Psoas muscle (tissue), 8 donors: ENCODE measurements around the gene CSNK1G1. TPM values are rescaled to one million over a fixed set of nuclear protein-coding genes. Genes with fewer than 3 reads are reported as not detected.

Source experiments
- ATAC-seq, 4 donors: fragments of 200-7000 bp; cut with Tn5 transposase; one replicate each; pipeline ENCODE4 v1.9.1; 2020; ENCODE audit warnings: moderate library complexity in 3 of 4, mild to moderate bottlenecking in 2 of 4
- DNase-seq, 2 donors: peaks; one replicate each; pipeline ENCODE4 v3.0.0-alpha.2; 2020
- H3K27ac ChIP-seq: fragments of 200-600 bp; one replicate; pipeline ENCODE4 v1.8.0; 2022
- H3K27me3 ChIP-seq, 3 donors: fragments of 200-600 bp in 1 of 3; one replicate each; pipeline versions ENCODE4 v1.6.1 to v1.8.0; 2013 to 2022; ENCODE audit warnings: low read length in 2 of 3, mild to moderate bottlenecking in 2 of 3, moderate library complexity in 1 of 3; ENCODE audit not compliant: insufficient read depth in 3 of 3
- H3K36me3 ChIP-seq, 2 donors: fragments of 200-600 bp in 1 of 2; one replicate each; pipeline versions ENCODE4 v1.6.1 to v1.8.0; 2013 to 2022; ENCODE audit warnings: low read depth in 1 of 2, mild to moderate bottlenecking in 1 of 2, moderate library complexity in 1 of 2; ENCODE audit not compliant: insufficient read depth in 1 of 2
- H3K4me1 ChIP-seq: fragments of 200-600 bp; one replicate; pipeline ENCODE4 v1.8.0; 2022
- H3K4me3 ChIP-seq: fragments of 200-600 bp; one replicate; pipeline ENCODE4 v1.8.0; 2022; ENCODE audit warnings: mild to moderate bottlenecking
- H3K9me3 ChIP-seq: fragments of 200-600 bp; one replicate; pipeline ENCODE4 v1.8.0; 2022
- WGBS, 3 donors: extraction: QIAGEN DNeasy Blood & Tissue Kit; methylation state at CpG; one replicate each; pipeline versions ENCODE4 v1.1.6 to v1.1.7; 2013; 5-methylcytosine and 5-hydroxymethylcytosine counted together
- intact Hi-C, 2 donors: fragments of 100-400 bp; cut with DNase I; formaldehyde crosslinking; loops; one replicate each; pipeline versions ENCODE4 v1.11.0 to v1.14.2; 2022
- polyA plus RNA-seq, 3 donors: library from polyadenylated mRNA; stranded (reverse); fragments of 200-250 nt; gene quantifications; one replicate each; pipeline ENCODE4 v1.2.3, GENCODE V29; 2013
- total RNA-seq, 4 donors: library from RNA; stranded (reverse); fragmentation: NEBNext Ultra II Directional in 2 of 4; extraction: Animal tissue kit (Norgen Biotek cat#: 25700) in 2 of 4; gene quantifications; one replicate each; pipeline versions ENCODE4 v1.2.1 to v1.2.4, GENCODE V29; 2021 to 2023
- TF ChIP-seq, protein P1 (sequence below): fragments of 200-600 bp; IDR thresholded peaks from one replicate; pipeline ENCODE4 v1.8.0; 2022; ENCODE audit warnings: antibody characterized with exemption
- donor health status: healthy with polysubstance abuse.
- donor health status: DM: no; HTN: no; CAD: no; lungs with moderate emphysema.
- donor health status: Bipolar disorder and iron deficiency.
- donor health status: healthy.
- donor health status: DM: yes; HTN: yes; CAD: no.
- donor health status: DM: no; HTN: no; CAD: no.
- donor health status: DM: no; HTN: no; CAD: no.
- donor health status: DM: yes; HTN: yes; CAD: no.

CSNK1G1 gene
- total and polyA plus RNA-seq, 7 donors = 1.9 to 9.6 (median 7.1) TPM

DNA sequence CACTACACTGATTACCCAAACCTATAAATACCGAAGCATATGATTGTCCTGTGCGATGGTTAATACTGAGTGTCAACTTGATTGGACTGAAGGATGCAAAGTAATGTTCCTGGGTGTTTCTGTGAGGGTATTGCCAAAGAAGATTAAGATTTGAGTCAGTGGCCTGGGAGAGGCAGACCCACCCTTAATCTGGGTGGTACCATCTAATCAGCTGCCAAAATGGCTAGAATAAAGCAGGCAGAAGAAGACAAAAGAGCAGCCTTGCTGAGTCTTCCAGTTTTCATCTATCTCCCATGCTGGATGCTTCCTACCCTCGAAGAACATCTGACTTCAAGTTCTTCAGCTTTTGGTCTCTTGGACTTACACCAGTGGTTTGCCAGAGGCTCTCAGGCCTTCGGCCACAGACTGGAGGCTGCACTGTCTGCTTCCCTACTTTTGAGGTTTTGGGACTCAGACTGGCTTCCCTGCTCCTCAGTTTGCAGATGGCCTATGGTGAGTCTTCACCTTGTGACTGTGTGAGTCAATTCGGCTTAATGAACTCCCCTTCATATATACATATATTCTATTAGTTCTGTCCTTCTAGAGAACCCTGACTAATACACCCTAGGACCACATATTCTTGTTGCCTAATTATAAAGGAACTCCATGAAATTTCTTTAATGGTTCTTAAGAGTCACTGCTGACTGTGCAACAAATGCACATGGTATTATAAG is 31.7 kb downstream of the CSNK1G1 start:
- intact Hi-C loops = no loop called here
- H3K4me1 ChIP-seq = no peaks in the 10 kb centered on the region
- H3K4me3 ChIP-seq = no peak overlapping the region
- ATAC-seq (no peak), DNase-seq (no peak)
- H3K36me3 ChIP-seq = no peaks in the 10 kb centered on the region
- no peaks in the 10 kb centered on the region for H3K9me3 ChIP-seq
- H3K27me3 ChIP-seq = no peaks in the 10 kb centered on the region
- no peak overlapping the region for H3K27ac ChIP-seq
- 92 to 95% (median 95%) methylated on average over 5 of the region's 5 CpGs for WGBS, 3 donors
- TF ChIP-seq, protein P1, sequence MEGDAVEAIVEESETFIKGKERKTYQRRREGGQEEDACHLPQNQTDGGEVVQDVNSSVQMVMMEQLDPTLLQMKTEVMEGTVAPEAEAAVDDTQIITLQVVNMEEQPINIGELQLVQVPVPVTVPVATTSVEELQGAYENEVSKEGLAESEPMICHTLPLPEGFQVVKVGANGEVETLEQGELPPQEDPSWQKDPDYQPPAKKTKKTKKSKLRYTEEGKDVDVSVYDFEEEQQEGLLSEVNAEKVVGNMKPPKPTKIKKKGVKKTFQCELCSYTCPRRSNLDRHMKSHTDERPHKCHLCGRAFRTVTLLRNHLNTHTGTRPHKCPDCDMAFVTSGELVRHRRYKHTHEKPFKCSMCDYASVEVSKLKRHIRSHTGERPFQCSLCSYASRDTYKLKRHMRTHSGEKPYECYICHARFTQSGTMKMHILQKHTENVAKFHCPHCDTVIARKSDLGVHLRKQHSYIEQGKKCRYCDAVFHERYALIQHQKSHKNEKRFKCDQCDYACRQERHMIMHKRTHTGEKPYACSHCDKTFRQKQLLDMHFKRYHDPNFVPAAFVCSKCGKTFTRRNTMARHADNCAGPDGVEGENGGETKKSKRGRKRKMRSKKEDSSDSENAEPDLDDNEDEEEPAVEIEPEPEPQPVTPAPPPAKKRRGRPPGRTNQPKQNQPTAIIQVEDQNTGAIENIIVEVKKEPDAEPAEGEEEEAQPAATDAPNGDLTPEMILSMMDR = no peak

DNA sequence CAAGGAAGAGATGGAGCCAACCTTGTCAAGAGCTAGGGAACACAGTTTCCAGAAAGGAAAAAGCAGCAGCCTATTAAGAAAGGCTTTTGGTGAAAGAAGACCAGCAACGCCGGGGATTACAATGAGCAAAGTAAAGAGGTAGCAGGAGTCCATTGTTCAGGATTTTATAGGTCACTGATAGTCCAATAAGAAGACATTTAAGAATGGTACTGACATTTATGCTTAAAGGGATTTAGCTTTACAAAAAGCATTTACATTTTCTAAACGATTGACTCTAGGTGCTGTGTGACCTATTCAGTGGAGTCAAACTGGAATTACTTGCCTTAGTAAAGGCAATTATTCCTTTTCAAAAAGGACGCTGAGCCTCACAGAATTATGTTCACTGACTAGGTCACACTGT is 40.8 kb downstream of the CSNK1G1 start:
- Histone ChIP-seq H3K9me3 (no peaks in the 10 kb centered on the region), H3K4me3 (no peak overlapping the region), H3K27me3 (no peaks in the 10 kb centered on the region), H3K27ac (no peak overlapping the region), H3K4me1 (peaks cover 8% of the 10 kb centered on the region), H3K36me3 (no peaks in the 10 kb centered on the region)
- no peak for ATAC-seq
- 57 to 74% (median 66%) methylated on average over 4 of the region's 4 CpGs for WGBS, 3 donors
- no peak for DNase-seq
- intact Hi-C loops = no loop called here
- TF ChIP-seq, protein P1 = no peak

DNA sequence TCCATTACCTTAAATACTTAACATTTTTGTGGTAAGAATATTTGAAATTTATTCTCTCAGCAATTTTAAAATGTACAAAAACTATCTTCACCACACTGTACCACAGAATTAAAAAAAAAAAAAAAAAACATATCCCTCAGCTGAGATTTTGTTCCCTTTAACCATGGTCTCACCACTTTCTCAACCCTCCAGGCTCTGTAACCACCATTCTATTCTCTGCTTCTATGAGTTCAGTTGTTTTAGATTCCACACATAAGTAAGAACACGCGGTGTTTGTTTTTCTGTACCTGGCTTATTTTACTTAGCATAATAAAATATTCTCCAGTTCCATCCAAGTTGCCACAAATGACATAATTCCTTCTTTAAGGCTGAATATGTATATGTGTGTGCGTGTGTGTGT is 41.5 kb downstream of the CSNK1G1 start:
- H3K27me3 ChIP-seq = no peaks in the 10 kb centered on the region
- no peaks in the 10 kb centered on the region for H3K36me3 ChIP-seq
- intact Hi-C loops = no loop called here
- TF ChIP-seq, protein P1 = no peak
- WGBS, 3 donors = 89 to 92% (median 90%) methylated on average over 3 of the region's 3 CpGs
- H3K9me3 ChIP-seq = no peaks in the 10 kb centered on the region
- no peak for DNase-seq
- H3K27ac ChIP-seq = no peak overlapping the region
- peaks cover 8% of the 10 kb centered on the region for H3K4me1 ChIP-seq
- no peak for ATAC-seq
- H3K4me3 ChIP-seq = no peak overlapping the region

DNA sequence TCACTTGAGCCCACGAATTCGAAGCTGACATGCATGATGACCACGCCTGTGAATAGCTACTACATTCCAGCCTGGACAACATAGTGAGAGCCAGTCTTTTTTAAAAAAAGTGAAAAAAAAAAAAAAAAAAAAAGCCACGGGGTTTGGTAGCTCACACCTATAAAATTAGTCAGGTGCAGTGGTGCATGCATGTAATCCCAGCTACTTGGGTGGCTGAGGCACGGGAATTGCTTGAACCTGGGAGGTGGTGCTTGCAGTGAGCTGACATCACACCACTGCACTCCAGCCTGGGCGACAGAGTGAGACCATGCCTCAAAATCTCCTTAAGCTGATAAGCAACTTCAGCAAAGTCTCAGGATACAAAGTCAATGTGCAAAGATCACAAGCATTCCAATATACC is 44.4 kb downstream of the CSNK1G1 start:
- Histone ChIP-seq H3K27me3 (no peaks in the 10 kb centered on the region), H3K4me3 (no peak overlapping the region), H3K36me3 (no peaks in the 10 kb centered on the region), H3K4me1 (peaks cover 8% of the 10 kb centered on the region), H3K27ac (no peak overlapping the region), H3K9me3 (no peaks in the 10 kb centered on the region)
- no peak for ATAC-seq
- intact Hi-C loops = no loop called here
- TF ChIP-seq, protein P1 = no peak
- WGBS, 3 donors = 90 to 95% (median 94%) methylated on average over 6 of the region's 6 CpGs
- no peak for DNase-seq

DNA sequence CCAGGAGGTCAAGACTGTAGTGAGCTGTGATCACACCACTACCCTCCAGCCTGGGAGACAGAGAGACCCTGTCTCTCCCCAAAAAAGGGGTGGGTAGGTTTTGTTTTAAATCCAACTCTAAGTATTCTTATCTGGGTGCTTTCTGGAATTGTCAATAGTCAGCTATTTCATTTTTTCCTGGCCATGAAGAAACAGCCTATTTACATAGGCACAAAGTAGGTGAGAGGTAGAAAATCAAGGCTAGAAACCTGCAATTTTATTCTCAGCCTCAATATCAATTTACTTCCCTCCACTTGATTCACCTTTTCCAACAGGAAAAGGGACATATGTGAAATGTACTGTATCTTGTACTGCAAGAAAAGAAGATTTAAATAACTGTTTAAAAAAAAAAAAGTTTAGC is 45.9 kb downstream of the CSNK1G1 start:
- H3K4me1 ChIP-seq = peaks cover 7% of the 10 kb centered on the region
- H3K36me3 ChIP-seq = no peaks in the 10 kb centered on the region
- H3K27me3 ChIP-seq = no peaks in the 10 kb centered on the region
- ATAC-seq = no peak
- TF ChIP-seq, protein P1 = no peak
- H3K4me3 ChIP-seq = no peak overlapping the region
- H3K27ac ChIP-seq = no peak overlapping the region
- no peak for DNase-seq
- intact Hi-C loops = no loop called here
- H3K9me3 ChIP-seq = no peaks in the 10 kb centered on the region
